Endothelial cell of umbilical vein (primary cell): Measurements from ENCODE around the gene CFAP61. TPM values are rescaled to one million over a fixed set of nuclear protein-coding genes. Genes with fewer than 3 reads are reported as not detected.

Experiments used
- BruUV-seq: library from RNA; stranded (reverse); fragments of 400-500 nt; replicated peaks from 2 replicates; lab custom pipeline; 2021; lab: Mats Ljungman, UMichigan
- CTCF ChIA-PET: fragments of 300-600, 350-600 bp; sonication (Branson Sonifier 250); formaldehyde crosslinking; loops from one replicate; lab custom pipeline; 2021; ENCODE audit warnings: antibody characterized with exemption, inconsistent platforms; lab: Charles Lee
- POLR2A ChIA-PET: fragments of 300-600, 350-600 bp; sonication (Branson Sonifier 250); formaldehyde crosslinking; loops from one replicate; lab custom pipeline; 2021; ENCODE audit warnings: antibody characterized with exemption, inconsistent platforms; lab: Charles Lee
- DNase-seq: peaks from one replicate; pipeline ENCODE4 v3.0.0-alpha.2; 2011; ENCODE audit warnings: low read depth, low spot score
- FAIRE-seq: peaks from 2 replicates; lab custom pipeline; 2011; peaks lifted over from hg19 to GRCh38; lab: Jason Lieb, UNC
- H2AFZ ChIP-seq: 2 replicates; pipeline ENCODE4 v1.6.0; 2012; ENCODE audit warnings: low read depth, low read length, control low read depth, inconsistent platforms
- H3K27ac ChIP-seq: 2 replicates; pipeline ENCODE4 v1.5.1; 2011; ENCODE audit warnings: low read depth, mild to moderate bottlenecking, control low read depth, low read length, moderate library complexity; ENCODE audit not compliant: insufficient read depth
- H3K27me3 ChIP-seq, 2 experiments: 2 replicates each; pipeline versions ENCODE4 v1.6.0 to v1.6.1; 2011; ENCODE audit warnings: low read length in 2 of 2, mixed read lengths in 1 of 2; ENCODE audit not compliant: control insufficient read depth in 2 of 2, insufficient read depth in 2 of 2
- H3K36me3 ChIP-seq, 2 experiments: 2 replicates in 1 of 2; 3 replicates in 1 of 2; pipeline ENCODE4 v1.5.1; 2011; ENCODE audit warnings: low read length in 2 of 2, mild to moderate bottlenecking in 1 of 2, moderate library complexity in 1 of 2; ENCODE audit not compliant: control insufficient read depth in 2 of 2, insufficient read depth in 2 of 2; ENCODE audit errors: extremely low read depth in 1 of 2
- H3K4me1 ChIP-seq: 3 replicates; pipeline ENCODE4 v1.5.1; 2011; ENCODE audit warnings: mild to moderate bottlenecking, low read length; ENCODE audit not compliant: control insufficient read depth, insufficient read depth; ENCODE audit errors: extremely low read depth
- H3K4me2 ChIP-seq: 2 replicates; pipeline ENCODE4 v1.6.1; 2011; ENCODE audit warnings: low read length, control low read depth, mixed read lengths; ENCODE audit not compliant: insufficient read depth
- H3K4me3 ChIP-seq, 3 experiments: fragments of 200-600 bp in 1 of 3; sonication (generic), shearing (Covaris generic) in 1 of 3; replicated peaks in 1 of 3; 2 replicates each; pipeline ENCODE4 v1.5.1; 2011 to 2016; ENCODE audit warnings: control low read depth in 3 of 3, low read length in 3 of 3, mild to moderate bottlenecking in 2 of 3, inconsistent platforms in 1 of 3, low read depth in 1 of 3, moderate library complexity in 1 of 3; ENCODE audit not compliant: insufficient read depth in 1 of 3
- H3K79me2 ChIP-seq: 2 replicates; pipeline ENCODE4 v1.6.0; 2012; ENCODE audit warnings: low read length, inconsistent platforms; ENCODE audit not compliant: control insufficient read depth, insufficient read depth
- H3K9ac ChIP-seq: replicated peaks from 2 replicates; pipeline ENCODE3; 2011; ENCODE audit warnings: low read length, control low read depth; ENCODE audit not compliant: insufficient read depth; ENCODE audit errors: extremely low read depth
- H3K9me1 ChIP-seq: replicated peaks from 3 replicates; pipeline ENCODE4 v1.6.0; 2011; ENCODE audit warnings: mild to moderate bottlenecking, low read length; ENCODE audit not compliant: control insufficient read depth, insufficient read depth; ENCODE audit errors: extremely low read depth
- H3K9me3 ChIP-seq: replicated peaks from 2 replicates; pipeline ENCODE4 v1.5.1; 2012; ENCODE audit warnings: low read length, inconsistent platforms; ENCODE audit not compliant: control insufficient read depth, insufficient read depth
- H4K20me1 ChIP-seq: replicated peaks from 2 replicates; pipeline ENCODE3; 2011; ENCODE audit warnings: mild to moderate bottlenecking, low read length; ENCODE audit not compliant: control insufficient read depth, insufficient read depth; ENCODE audit errors: extremely low read depth
- EZH2 ChIP-seq: IDR thresholded peaks from 2 replicates; pipeline ENCODE4 v1.6.1; 2012; ENCODE audit warnings: borderline replicate concordance, low read depth, mild to moderate bottlenecking, moderate library complexity, low read length, inconsistent platforms; ENCODE audit not compliant: severe bottlenecking
- FOS ChIP-seq: IDR thresholded peaks from 2 replicates; pipeline ENCODE4 v1.6.1; 2011; ENCODE audit warnings: mild to moderate bottlenecking, low read length, moderate library complexity, borderline replicate concordance; ENCODE audit not compliant: insufficient read depth
- GATA2 ChIP-seq: IDR thresholded peaks from 2 replicates; pipeline ENCODE4 v1.7.0; 2011; ENCODE audit warnings: low read depth, mild to moderate bottlenecking, moderate library complexity, mixed read lengths, low read length; ENCODE audit not compliant: insufficient read length, insufficient read depth
- JUN ChIP-seq: IDR thresholded peaks from 2 replicates; pipeline ENCODE4 v1.6.1; 2011; ENCODE audit warnings: borderline replicate concordance, low read depth; ENCODE audit not compliant: insufficient read length, insufficient read depth
- MYC ChIP-seq: IDR thresholded peaks from one replicate; pipeline ENCODE4 v1.6.1; 2011; ENCODE audit warnings: mild to moderate bottlenecking, low read depth, low read length
- POLR2AphosphoS5 ChIP-seq: IDR thresholded peaks from 2 replicates; pipeline ENCODE4 v1.6.1; 2012; ENCODE audit warnings: low read depth, mild to moderate bottlenecking, control low read depth, low read length, moderate library complexity; ENCODE audit not compliant: insufficient read depth
- dilution Hi-C: fragments of 300-500 bp; cut with MboI; formaldehyde crosslinking; loops from one replicate; pipeline ENCODE4 v1.15.0; 2019; ENCODE audit warnings: low sequenced_read_pairs; ENCODE audit not compliant: extremely low pct_ligation_motif_present
- intact Hi-C: fragments of 100-400 bp; cut with micrococcal nuclease; formaldehyde crosslinking; loops from one replicate; pipeline ENCODE4 v1.10.0; 2022
- polyA plus RNA-seq, 4 experiments: library from polyadenylated mRNA; depleted of rRNA in 3 of 4; stranded (reverse) in 3 of 4; unstranded in 1 of 4; fragments of >200 nt; gene quantifications; 2 replicates each; pipeline versions ENCODE4 v1.2.1 to v1.2.3, GENCODE V29; 2011 to 2012; ENCODE audit warnings: missing spikeins in 1 of 4
- total RNA-seq: library from RNA; stranded (reverse); gene quantifications from 2 replicates; pipeline ENCODE4 v1.2.3, GENCODE V29; 2021
- TF ChIP-seq, protein P1 (sequence below), 2 donors: IDR thresholded peaks; 1 replicate in 1 of 2; 2 replicates in 1 of 2; pipeline ENCODE4 v1.5.1; 2011; ENCODE audit warnings: low read length in 2 of 2, mild to moderate bottlenecking in 2 of 2, moderate library complexity in 2 of 2, control low read depth in 1 of 2, inconsistent platforms in 1 of 2, low read depth in 1 of 2; ENCODE audit not compliant: insufficient read depth in 1 of 2; ENCODE audit errors: extremely low read depth in 1 of 2
- TF ChIP-seq, protein P2 (sequence below): IDR thresholded peaks from 2 replicates; pipeline ENCODE4 v1.6.1; 2011; ENCODE audit not compliant: insufficient read depth, insufficient read length

Gene CFAP61
- total and polyA plus RNA-seq, 2 donors (not counting 3 experiments of a cell fraction or from before 2014, with no cell fraction given) = not detected

DNA sequence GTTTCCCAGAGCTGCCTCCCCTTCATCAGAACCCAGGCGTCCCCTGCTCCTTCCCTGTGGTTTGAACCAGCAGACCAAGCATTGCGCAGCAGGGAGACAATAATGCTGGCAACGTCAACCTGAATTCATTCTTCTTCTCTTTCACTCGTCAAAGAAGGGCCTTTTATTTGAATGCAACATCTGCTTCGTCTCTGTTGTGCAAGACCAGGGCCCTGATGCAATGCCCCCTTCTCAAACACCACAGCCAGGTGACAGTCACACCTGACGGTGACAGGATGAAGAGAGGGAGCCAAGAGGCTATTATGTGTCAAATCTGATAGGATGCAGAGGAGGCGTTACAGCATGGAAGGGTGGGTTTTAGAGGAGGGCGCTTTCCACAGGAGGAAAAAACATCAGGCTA lies 323.5 kb downstream of the CFAP61 start:
- TF ChIP-seq, protein P1, sequence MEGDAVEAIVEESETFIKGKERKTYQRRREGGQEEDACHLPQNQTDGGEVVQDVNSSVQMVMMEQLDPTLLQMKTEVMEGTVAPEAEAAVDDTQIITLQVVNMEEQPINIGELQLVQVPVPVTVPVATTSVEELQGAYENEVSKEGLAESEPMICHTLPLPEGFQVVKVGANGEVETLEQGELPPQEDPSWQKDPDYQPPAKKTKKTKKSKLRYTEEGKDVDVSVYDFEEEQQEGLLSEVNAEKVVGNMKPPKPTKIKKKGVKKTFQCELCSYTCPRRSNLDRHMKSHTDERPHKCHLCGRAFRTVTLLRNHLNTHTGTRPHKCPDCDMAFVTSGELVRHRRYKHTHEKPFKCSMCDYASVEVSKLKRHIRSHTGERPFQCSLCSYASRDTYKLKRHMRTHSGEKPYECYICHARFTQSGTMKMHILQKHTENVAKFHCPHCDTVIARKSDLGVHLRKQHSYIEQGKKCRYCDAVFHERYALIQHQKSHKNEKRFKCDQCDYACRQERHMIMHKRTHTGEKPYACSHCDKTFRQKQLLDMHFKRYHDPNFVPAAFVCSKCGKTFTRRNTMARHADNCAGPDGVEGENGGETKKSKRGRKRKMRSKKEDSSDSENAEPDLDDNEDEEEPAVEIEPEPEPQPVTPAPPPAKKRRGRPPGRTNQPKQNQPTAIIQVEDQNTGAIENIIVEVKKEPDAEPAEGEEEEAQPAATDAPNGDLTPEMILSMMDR (IDR thresholded peaks at IDR 0.05; ENCODE audit: extremely low read depth in 1 of 2, insufficient read depth in 1 of 2, low read depth in 1 of 2, low read length in 2 of 2) = no peak
- TF ChIP-seq GATA2 (no peak), FOS (no peak)
- Histone ChIP-seq H3K4me3 (no peak overlapping the region), H3K9me3 (no peaks in the 10 kb centered on the region), H3K36me3 (no peaks in the 10 kb centered on the region), H3K4me1 (no peaks in the 10 kb centered on the region), H3K27me3 (peaks cover 47 to 51% of the 10 kb centered on the region in 2 experiments), H3K9ac (no peak overlapping the region), H2AFZ (no peak overlapping the region), H4K20me1 (no peaks in the 10 kb centered on the region), H3K4me2 (no peak overlapping the region), H3K9me1 (no peaks in the 10 kb centered on the region), H3K27ac (no peak overlapping the region), H3K79me2 (no peaks in the 10 kb centered on the region)
- ChIA-PET POLR2A (no interaction called here), CTCF (no interaction called here)
- intact Hi-C loops (no loop called here), dilution Hi-C loops (loop anchor here (10.0 kb wide), 1 partner anchor 139 kb away; no protein-coding TSS in a partner anchor)
- BruUV-seq = no TSS peak
- no peak for FAIRE-seq
- no peak for DNase-seq

DNA sequence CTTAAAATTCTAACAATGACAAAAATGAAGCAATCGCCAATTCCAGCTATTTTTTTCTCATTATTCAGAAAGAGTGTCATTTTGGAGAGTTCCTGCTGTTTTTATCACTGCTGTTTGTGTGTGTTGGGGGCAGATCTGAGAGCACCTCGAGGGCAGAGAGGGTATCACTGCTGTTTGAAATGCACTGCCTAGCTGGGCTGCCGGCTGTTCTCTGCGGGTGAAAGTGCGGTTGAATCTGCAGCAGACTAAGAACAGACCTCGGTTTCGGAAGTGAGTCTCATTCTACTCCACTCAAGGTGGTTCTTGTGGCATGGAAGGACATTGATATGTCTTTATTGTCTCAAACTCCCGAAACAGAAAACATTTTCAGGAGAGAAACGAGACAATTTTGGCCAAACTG lies 333.9 kb downstream of the CFAP61 start:
- Histone ChIP-seq H3K9ac (no peak overlapping the region), H4K20me1 (no peaks in the 10 kb centered on the region), H3K4me3 (no peak overlapping the region), H3K9me1 (no peaks in the 10 kb centered on the region), H3K4me1 (no peaks in the 10 kb centered on the region), H3K4me2 (no peak overlapping the region), H3K27me3 (peaks cover 0 to 4% of the 10 kb centered on the region in 2 experiments), H3K9me3 (no peaks in the 10 kb centered on the region), H2AFZ (no peak overlapping the region), H3K79me2 (no peaks in the 10 kb centered on the region), H3K36me3 (peaks cover 0 to 1% of the 10 kb centered on the region in 2 experiments), H3K27ac (no peak overlapping the region)
- intact Hi-C loops = no loop called here
- no peak for FAIRE-seq
- CTCF ChIA-PET = no interaction called here
- BruUV-seq = no TSS peak
- dilution Hi-C loops = no loop called here
- TF ChIP-seq FOS (no peak), POLR2AphosphoS5 (no peak), GATA2 (no peak), JUN (no peak), MYC (no peak), EZH2 (no peak)
- TF ChIP-seq, protein P1 (IDR thresholded peaks at IDR 0.05; ENCODE audit: extremely low read depth in 1 of 2, insufficient read depth in 1 of 2, low read depth in 1 of 2, low read length in 2 of 2) = no peak
- TF ChIP-seq, protein P2, sequence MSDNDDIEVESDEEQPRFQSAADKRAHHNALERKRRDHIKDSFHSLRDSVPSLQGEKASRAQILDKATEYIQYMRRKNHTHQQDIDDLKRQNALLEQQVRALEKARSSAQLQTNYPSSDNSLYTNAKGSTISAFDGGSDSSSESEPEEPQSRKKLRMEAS = no peak
- POLR2A ChIA-PET = no interaction called here
- DNase-seq = no peak
